Smooth muscle cell (in vitro differentiated cells): ENCODE measurements around the gene FGFRL1. TPM values are rescaled to one million over a fixed set of nuclear protein-coding genes. Genes with fewer than 3 reads are reported as not detected.

ENCODE experiments used
- DNase-seq: peaks from one replicate; lab custom pipeline; 2025; ENCODE audit not compliant: unreplicated experiment; lab: John Stamatoyannopoulos, UW
- H2AFZ ChIP-seq: fragments of 200-600 bp; sonication (generic); 2 replicates; pipeline ENCODE4 v1.6.0; 2016; ENCODE audit warnings: antibody characterized with exemption, low read depth, mild to moderate bottlenecking
- H3F3A ChIP-seq: fragments of 200-600 bp; sonication (generic); 2 replicates; pipeline ENCODE4 v1.6.0; 2017; ENCODE audit warnings: antibody characterized with exemption, low read depth
- H3K27ac ChIP-seq: fragments of 200-600 bp; sonication (generic); 2 replicates; pipeline ENCODE4 v1.5.1; 2016; ENCODE audit warnings: low read depth, mild to moderate bottlenecking
- H3K27me3 ChIP-seq: fragments of 200-600 bp; sonication (generic); 2 replicates; pipeline ENCODE4 v1.6.1; 2016; ENCODE audit warnings: low read depth, mild to moderate bottlenecking
- H3K36me3 ChIP-seq: fragments of 200-600 bp; sonication (generic); 2 replicates; pipeline ENCODE4 v1.5.1; 2016; ENCODE audit warnings: low read depth
- H3K4me1 ChIP-seq: fragments of 200-600 bp; sonication (generic); 2 replicates; pipeline ENCODE4 v1.5.1; 2016; ENCODE audit warnings: low read depth
- H3K4me2 ChIP-seq: fragments of 200-600 bp; sonication (generic); 2 replicates; pipeline ENCODE4 v1.6.0; 2016; ENCODE audit warnings: mild to moderate bottlenecking
- H3K4me3 ChIP-seq: fragments of 200-600 bp; sonication (generic); 2 replicates; pipeline ENCODE4 v1.5.1; 2016; ENCODE audit warnings: mild to moderate bottlenecking
- H3K79me2 ChIP-seq: fragments of 200-600 bp; sonication (generic); 2 replicates; pipeline ENCODE4 v1.6.0; 2016; ENCODE audit warnings: low read depth, mild to moderate bottlenecking
- H3K9ac ChIP-seq: fragments of 200-600 bp; sonication (generic); 2 replicates; pipeline ENCODE4 v1.6.0; 2016; ENCODE audit warnings: low read depth
- H3K9me3 ChIP-seq: fragments of 200-600 bp; sonication (generic); replicated peaks from 2 replicates; pipeline ENCODE4 v1.5.1; 2016; ENCODE audit warnings: low read depth
- H4K20me1 ChIP-seq: fragments of 200-600 bp; sonication (generic); 2 replicates; pipeline ENCODE4 v1.6.0; 2016; ENCODE audit warnings: low read depth
- CTCF ChIP-seq: fragments of 200-600 bp; sonication (generic); IDR thresholded peaks from 2 replicates; pipeline ENCODE4 v1.5.1; 2017; ENCODE audit warnings: borderline replicate concordance, mild to moderate bottlenecking, antibody characterized with exemption; ENCODE audit not compliant: insufficient read depth, poor library complexity, severe bottlenecking
- WGBS: methylation state at CpG from one replicate; pipeline ENCODE4 v1.1.7; 2016; ENCODE audit warnings: low lambda C conversion rate; 5-methylcytosine and 5-hydroxymethylcytosine counted together
- polyA plus RNA-seq: library from polyadenylated mRNA; unstranded; fragments of >200 nt; fragmentation: Nextera tagmentation; extraction: Ambion mirVana; gene quantifications from 2 replicates; pipeline ENCODE4 v1.2.1, GENCODE V29; 2016
- total RNA-seq: library from RNA; depleted of rRNA; stranded (reverse); fragments of >200 nt; gene quantifications from 2 replicates; pipeline ENCODE4 v1.2.3, GENCODE V29; 2014

FGFRL1 gene
- total and polyA plus RNA-seq, 2 experiments from 2014 or later = 16.1 to 30.7 TPM

DNA sequence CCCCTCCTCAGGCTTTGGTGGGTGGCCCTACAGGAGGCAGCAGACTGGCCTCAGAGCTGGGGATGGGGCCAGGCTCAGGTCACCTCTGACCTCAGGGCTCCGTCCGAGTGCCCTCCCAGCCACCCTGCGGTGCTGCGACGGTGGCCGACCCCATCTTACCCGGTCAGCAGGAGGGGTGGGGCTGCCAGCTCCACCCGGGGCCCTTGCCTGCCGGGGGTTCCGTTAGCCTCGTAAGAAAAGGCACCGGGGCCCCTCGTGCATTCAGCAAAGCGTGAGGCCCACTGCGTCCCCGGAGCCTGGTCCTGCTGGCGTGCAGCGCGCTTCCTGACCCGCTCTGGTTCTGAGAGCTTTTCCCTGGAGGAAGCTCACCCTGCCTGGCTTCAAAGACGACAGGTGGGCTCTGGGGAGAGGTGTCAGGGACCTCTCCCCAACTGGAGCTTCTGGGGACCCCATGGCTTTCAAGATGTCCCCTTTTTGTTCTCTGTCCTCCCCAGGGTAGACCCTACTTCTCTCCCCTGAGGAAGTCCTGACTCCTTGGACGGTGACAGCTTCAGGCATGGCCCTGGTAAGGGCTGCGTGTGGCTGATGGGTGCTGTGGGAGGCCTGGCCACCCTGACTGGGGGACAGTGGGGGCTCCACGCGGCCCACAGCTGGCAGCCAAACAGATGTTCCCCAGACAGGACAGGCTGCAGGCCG, 15.9 kb downstream of the FGFRL1 start:
- H3K79me2 ChIP-seq = no peaks in the 10 kb centered on the region
- WGBS = 83% methylated on average over 25 of the region's 26 CpGs
- peaks cover 5% of the 10 kb centered on the region for H4K20me1 ChIP-seq
- H3K4me2 ChIP-seq = no peak overlapping the region
- no peak overlapping the region for H3K4me3 ChIP-seq
- no peak for DNase-seq
- TF ChIP-seq CTCF = no peak
- no peaks in the 10 kb centered on the region for H3F3A ChIP-seq
- no peaks in the 10 kb centered on the region for H3K27me3 ChIP-seq
- H3K27ac ChIP-seq = no peak overlapping the region
- no peaks in the 10 kb centered on the region for H3K36me3 ChIP-seq
- H3K9ac ChIP-seq = no peak overlapping the region
- no peaks in the 10 kb centered on the region for H3K4me1 ChIP-seq
- no peak overlapping the region for H2AFZ ChIP-seq
- H3K9me3 ChIP-seq = no peaks in the 10 kb centered on the region

DNA sequence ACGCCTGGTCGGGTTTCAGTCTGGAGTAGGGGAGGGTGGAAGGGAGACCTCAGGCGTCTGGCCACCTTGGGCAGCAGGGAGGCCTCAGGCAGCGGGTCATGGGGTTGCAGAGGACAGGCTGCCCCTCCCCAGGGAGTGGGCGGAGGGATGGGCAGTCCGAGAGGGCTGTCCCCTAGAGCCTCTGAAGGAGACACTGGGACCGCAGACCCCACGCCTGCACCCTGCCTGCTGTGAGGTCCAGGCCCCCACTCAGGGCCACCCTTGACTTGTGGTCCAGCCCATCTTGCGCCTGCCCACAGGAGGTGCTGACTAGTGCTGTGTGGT, 16.5 kb downstream of the FGFRL1 start:
- Histone ChIP-seq H4K20me1 (peaks cover under 1% of the 10 kb centered on the region), H3K4me3 (no peak overlapping the region), H3K9ac (no peak overlapping the region), H3K27ac (no peak overlapping the region), H3K4me2 (no peak overlapping the region), H3K9me3 (no peaks in the 10 kb centered on the region), H2AFZ (no peak overlapping the region), H3K4me1 (no peaks in the 10 kb centered on the region), H3K36me3 (no peaks in the 10 kb centered on the region), H3K27me3 (no peaks in the 10 kb centered on the region), H3K79me2 (no peaks in the 10 kb centered on the region), H3F3A (no peaks in the 10 kb centered on the region)
- DNase-seq = no peak
- no peak for TF ChIP-seq CTCF
- 66% methylated on average over 9 of the region's 9 CpGs for WGBS

DNA sequence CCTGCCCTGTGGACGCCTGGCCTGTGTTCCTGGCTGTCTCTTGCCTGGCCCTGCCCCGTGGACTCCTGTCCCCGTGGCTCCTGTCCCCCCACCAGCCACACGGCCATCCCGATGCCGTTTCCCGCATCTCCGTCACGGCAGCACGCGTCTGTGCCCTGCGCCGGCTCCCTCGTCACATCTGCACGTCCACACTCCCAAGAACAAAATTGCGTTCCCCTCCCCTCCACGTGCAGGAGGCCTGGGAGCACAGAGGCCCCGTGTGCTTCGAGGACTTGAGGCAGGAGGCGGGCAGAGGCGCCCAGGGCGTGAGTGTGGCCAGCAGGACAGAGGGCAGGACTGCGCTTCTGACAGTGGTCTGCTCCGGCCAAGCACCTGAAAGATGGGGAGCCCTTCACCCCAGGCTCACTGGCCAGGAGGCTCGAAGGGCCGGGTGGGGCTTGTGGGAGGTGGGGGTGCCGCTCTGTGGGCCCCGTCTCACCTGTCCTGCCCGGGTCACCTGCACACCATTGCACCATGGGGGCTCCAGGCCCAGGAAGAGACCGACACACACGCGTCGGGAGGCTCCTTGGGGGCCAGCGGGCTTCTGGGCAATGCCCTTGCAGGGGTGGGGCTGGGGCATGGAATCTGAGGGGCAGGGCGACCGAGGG, 17.3 kb downstream of the FGFRL1 start:
- no peaks in the 10 kb centered on the region for H3K9me3 ChIP-seq
- H3K79me2 ChIP-seq = no peaks in the 10 kb centered on the region
- no peak overlapping the region for H2AFZ ChIP-seq
- H3K4me3 ChIP-seq = no peak overlapping the region
- H3F3A ChIP-seq = no peaks in the 10 kb centered on the region
- 96% methylated on average over 31 of the region's 36 CpGs for WGBS
- no peaks in the 10 kb centered on the region for H3K27me3 ChIP-seq
- no peak overlapping the region for H3K27ac ChIP-seq
- TF ChIP-seq CTCF = no peak
- no peak overlapping the region for H3K9ac ChIP-seq
- no peaks in the 10 kb centered on the region for H4K20me1 ChIP-seq
- H3K4me2 ChIP-seq = no peak overlapping the region
- H3K36me3 ChIP-seq = no peaks in the 10 kb centered on the region
- no peaks in the 10 kb centered on the region for H3K4me1 ChIP-seq
- no peak for DNase-seq

- no peak overlapping the region for H3K4me3 ChIP-seq
- no peaks in the 10 kb centered on the region for H3K4me1 ChIP-seq
- no peaks in the 10 kb centered on the region for H3F3A ChIP-seq
- 91% methylated on average over 17 of the region's 17 CpGs for WGBS
- no peak overlapping the region for H3K9ac ChIP-seq
- no peak overlapping the region for H3K27ac ChIP-seq
- no peaks in the 10 kb centered on the region for H3K27me3 ChIP-seq
- TF ChIP-seq CTCF = no peak
- H3K4me2 ChIP-seq = no peak overlapping the region
- no peaks in the 10 kb centered on the region for H3K79me2 ChIP-seq
- H3K9me3 ChIP-seq = no peaks in the 10 kb centered on the region
- DNase-seq = no peak
- H4K20me1 ChIP-seq = no peaks in the 10 kb centered on the region
- H2AFZ ChIP-seq = no peak overlapping the region
- H3K36me3 ChIP-seq = no peaks in the 10 kb centered on the region
Observed at GRCh38 chr4:1029529-1029928, 18.1 kb downstream of the FGFRL1 start.
